PC-9 (cell line): ENCODE data around the gene VSX1. TPM values are rescaled to one million over a fixed set of nuclear protein-coding genes. Genes with fewer than 3 reads are reported as not detected.

Source experiments
- BruUV-seq: library from RNA; stranded (reverse); fragments of 400-500 nt; replicated peaks from 2 replicates; lab custom pipeline; 2021; lab: Mats Ljungman, UMichigan
- CTCF ChIA-PET: fragments of 300-600 bp; sonication (Branson Sonifier 250); formaldehyde crosslinking; loops from one replicate; lab custom pipeline; 2022; ENCODE audit warnings: antibody characterized with exemption; lab: Charles Lee
- POLR2A ChIA-PET: fragments of 300-600 bp; sonication (Branson Sonifier 250); formaldehyde crosslinking; loops from one replicate; lab custom pipeline; 2022; ENCODE audit warnings: antibody characterized with exemption; ENCODE audit not compliant: unreplicated experiment; lab: Charles Lee
- DNase-seq, 2 experiments: peaks; one replicate each; pipeline versions ENCODE4 v3.0.0 to v3.0.0-alpha.2; 2015 to 2022; ENCODE audit warnings: mixed read lengths in 1 of 2
- H2AFZ ChIP-seq: fragments of 200-600 bp; sonication (generic); 2 replicates; pipeline ENCODE4 v1.8.1; 2017; ENCODE audit warnings: antibody characterized with exemption
- H3F3A ChIP-seq: fragments of 200-600 bp; sonication (generic); 2 replicates; pipeline ENCODE4 v1.8.1; 2017; ENCODE audit warnings: antibody characterized with exemption, mild to moderate bottlenecking, low read depth; ENCODE audit not compliant: insufficient read depth
- H3K27ac ChIP-seq: fragments of 200-600 bp; sonication (generic); 2 replicates; pipeline ENCODE4 v1.6.1; 2016; ENCODE audit warnings: mixed run types
- H3K27me3 ChIP-seq: fragments of 200-600 bp; sonication (generic); 2 replicates; pipeline ENCODE4 v1.6.1; 2016; ENCODE audit warnings: low read depth, mixed run types; ENCODE audit not compliant: insufficient read depth
- H3K36me3 ChIP-seq: fragments of 200-600 bp; sonication (generic); 2 replicates; pipeline ENCODE4 v1.6.1; 2016; ENCODE audit warnings: low read depth, mixed run types
- H3K4me1 ChIP-seq: fragments of 200-600 bp; sonication (generic); replicated peaks from 2 replicates; pipeline ENCODE4 v1.6.1; 2016; ENCODE audit warnings: mixed run types; ENCODE audit not compliant: insufficient read depth
- H3K4me2 ChIP-seq: fragments of 200-600 bp; sonication (generic); 2 replicates; pipeline ENCODE4 v1.6.1; 2017; ENCODE audit warnings: mixed run types
- H3K4me3 ChIP-seq: fragments of 200-600 bp; sonication (generic); 2 replicates; pipeline ENCODE4 v1.6.1; 2016; ENCODE audit warnings: mixed run types
- H3K79me2 ChIP-seq: fragments of 200-600 bp; sonication (generic); 2 replicates; pipeline ENCODE4 v1.6.1; 2017; ENCODE audit warnings: low read depth, mixed run types
- H3K9me2 ChIP-seq: fragments of 200-600 bp; sonication (generic); 2 replicates; pipeline ENCODE4 v1.8.1; 2017; ENCODE audit warnings: mild to moderate bottlenecking; ENCODE audit not compliant: insufficient read depth
- H3K9me3 ChIP-seq: fragments of 200-600 bp; sonication (generic); 2 replicates; pipeline ENCODE4 v1.8.1; 2016; ENCODE audit warnings: low read depth; ENCODE audit not compliant: insufficient read depth
- H4K20me1 ChIP-seq: fragments of 200-600 bp; sonication (generic); 2 replicates; pipeline ENCODE4 v1.8.1; 2017; ENCODE audit not compliant: insufficient read depth
- EZH2 ChIP-seq: fragments of 200-600 bp; sonication (generic); IDR thresholded peaks from 2 replicates; pipeline ENCODE4 v1.8.0; 2017; ENCODE audit warnings: antibody characterized with exemption, low read depth
- intact Hi-C: fragments of 100-400 bp; cut with micrococcal nuclease; formaldehyde crosslinking; loops from one replicate; pipeline ENCODE4 v1.10.0; 2022; ENCODE audit not compliant: unreplicated experiment
- total RNA-seq: library from RNA; stranded (reverse); gene quantifications from 2 replicates; pipeline ENCODE4 v1.2.3, GENCODE V29; 2021
- TF ChIP-seq, protein P1 (sequence below): fragments of 200-600 bp; sonication (generic); conservative IDR thresholded peaks from 2 replicates; pipeline ENCODE4 v1.6.1; 2017; ENCODE audit warnings: mixed run types, antibody characterized with exemption, mild to moderate bottlenecking, moderate library complexity

The VSX1 gene
- total RNA-seq, 1 experiment from 2014 or later: 1.5 TPM

DNA sequence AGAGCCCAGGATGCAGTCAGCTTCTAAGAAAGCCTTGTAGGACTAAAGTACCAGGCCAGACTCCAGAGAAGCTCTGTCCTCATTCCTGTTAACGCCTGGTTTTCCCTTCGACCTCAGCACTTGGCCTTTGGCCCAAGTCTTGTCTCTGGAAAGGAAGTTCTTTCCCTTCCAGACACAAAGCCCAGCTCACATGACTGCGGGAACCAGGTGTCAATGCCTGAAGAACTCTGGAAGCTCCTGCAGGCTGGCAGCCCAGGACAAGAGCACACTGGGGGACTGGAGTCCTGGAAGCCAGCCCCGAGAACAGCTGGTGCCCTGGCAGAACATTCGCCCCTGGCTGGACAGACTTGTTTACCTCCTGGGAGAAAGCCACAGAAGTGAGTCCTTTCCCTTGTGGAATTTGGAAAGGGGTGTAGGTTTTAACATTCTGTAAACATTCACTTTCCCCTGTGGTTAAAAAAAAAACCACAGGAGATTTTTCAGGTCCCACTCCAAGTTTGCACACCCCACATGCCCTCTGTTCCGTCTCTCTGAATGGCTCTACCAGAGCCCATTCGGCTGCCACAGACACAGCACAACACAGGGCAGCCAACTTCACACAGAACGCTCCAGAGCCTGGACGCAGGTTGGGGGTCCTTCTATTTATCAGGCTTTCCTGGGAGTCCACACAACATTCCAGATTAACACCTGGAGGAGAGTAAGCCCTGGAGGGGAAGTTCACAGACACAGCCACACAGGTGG lies 42.1 kb downstream of the VSX1 start:
- peaks cover 7% of the 10 kb centered on the region; the same call in 1 of the 2 replicates for H3F3A ChIP-seq
- no peak overlapping the region for H3K27ac ChIP-seq
- no peaks in the 10 kb centered on the region for H3K27me3 ChIP-seq
- H3K79me2 ChIP-seq: no peaks in the 10 kb centered on the region
- no peaks in the 10 kb centered on the region for H4K20me1 ChIP-seq
- BruUV-seq: no TSS peak
- no peaks in the 10 kb centered on the region for H3K36me3 ChIP-seq
- POLR2A ChIA-PET: no interaction called here
- H3K9me3 ChIP-seq: no peaks in the 10 kb centered on the region
- TF ChIP-seq EZH2: no peak
- TF ChIP-seq, protein P1, sequence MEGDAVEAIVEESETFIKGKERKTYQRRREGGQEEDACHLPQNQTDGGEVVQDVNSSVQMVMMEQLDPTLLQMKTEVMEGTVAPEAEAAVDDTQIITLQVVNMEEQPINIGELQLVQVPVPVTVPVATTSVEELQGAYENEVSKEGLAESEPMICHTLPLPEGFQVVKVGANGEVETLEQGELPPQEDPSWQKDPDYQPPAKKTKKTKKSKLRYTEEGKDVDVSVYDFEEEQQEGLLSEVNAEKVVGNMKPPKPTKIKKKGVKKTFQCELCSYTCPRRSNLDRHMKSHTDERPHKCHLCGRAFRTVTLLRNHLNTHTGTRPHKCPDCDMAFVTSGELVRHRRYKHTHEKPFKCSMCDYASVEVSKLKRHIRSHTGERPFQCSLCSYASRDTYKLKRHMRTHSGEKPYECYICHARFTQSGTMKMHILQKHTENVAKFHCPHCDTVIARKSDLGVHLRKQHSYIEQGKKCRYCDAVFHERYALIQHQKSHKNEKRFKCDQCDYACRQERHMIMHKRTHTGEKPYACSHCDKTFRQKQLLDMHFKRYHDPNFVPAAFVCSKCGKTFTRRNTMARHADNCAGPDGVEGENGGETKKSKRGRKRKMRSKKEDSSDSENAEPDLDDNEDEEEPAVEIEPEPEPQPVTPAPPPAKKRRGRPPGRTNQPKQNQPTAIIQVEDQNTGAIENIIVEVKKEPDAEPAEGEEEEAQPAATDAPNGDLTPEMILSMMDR: no peak
- H2AFZ ChIP-seq: no peak overlapping the region
- no peak overlapping the region for H3K4me2 ChIP-seq
- intact Hi-C loops: loop anchor here (2.0 kb wide), 2 partner anchors 17 to 39 kb away; no protein-coding TSS in a partner anchor
- CTCF ChIA-PET: no interaction called here
- H3K9me2 ChIP-seq: no peaks in the 10 kb centered on the region
- DNase-seq: peak; percentile 59 to 71
- H3K4me3 ChIP-seq: no peak overlapping the region
- peaks cover 11% of the 10 kb centered on the region; the same call in 1 of the 2 replicates for H3K4me1 ChIP-seq

GRCh38 chr20:25038591-25039015 lies 43.3 kb downstream of the VSX1 start:
- no peak overlapping the region for H3K27ac ChIP-seq
- no TSS peak for BruUV-seq
- H3K36me3 ChIP-seq: no peaks in the 10 kb centered on the region
- no peaks in the 10 kb centered on the region for H3K9me3 ChIP-seq
- ChIA-PET CTCF (no interaction called here), POLR2A (no interaction called here)
- H3K9me2 ChIP-seq: no peaks in the 10 kb centered on the region
- no peak overlapping the region for H3K4me2 ChIP-seq
- no peaks in the 10 kb centered on the region for H3K79me2 ChIP-seq
- no peak for DNase-seq
- H4K20me1 ChIP-seq: no peaks in the 10 kb centered on the region
- H3K4me3 ChIP-seq: no peak overlapping the region
- H3K4me1 ChIP-seq: peaks cover 11% of the 10 kb centered on the region; the same call in 1 of the 2 replicates
- intact Hi-C loops: no loop called here
- H3K27me3 ChIP-seq: no peaks in the 10 kb centered on the region
- peaks cover 7% of the 10 kb centered on the region; the same call in 1 of the 2 replicates for H3F3A ChIP-seq
- TF ChIP-seq, protein P1: no peak
- no peak for TF ChIP-seq EZH2
- H2AFZ ChIP-seq: no peak overlapping the region

- Histone ChIP-seq H2AFZ (no peak overlapping the region), H3K9me2 (no peaks in the 10 kb centered on the region), H3K27me3 (no peaks in the 10 kb centered on the region), H3K4me2 (no peak overlapping the region), H3F3A (peaks cover 7% of the 10 kb centered on the region; the same call in 1 of the 2 replicates), H3K4me3 (no peak overlapping the region), H3K9me3 (no peaks in the 10 kb centered on the region), H4K20me1 (no peaks in the 10 kb centered on the region), H3K4me1 (peaks cover 11% of the 10 kb centered on the region; the same call in 1 of the 2 replicates), H3K79me2 (no peaks in the 10 kb centered on the region), H3K36me3 (no peaks in the 10 kb centered on the region), H3K27ac (no peak overlapping the region)
- BruUV-seq: no TSS peak
- intact Hi-C loops: no loop called here
- POLR2A ChIA-PET: no interaction called here
- no peak for TF ChIP-seq EZH2
- TF ChIP-seq, protein P1: no peak
- CTCF ChIA-PET: no interaction called here
- no peak for DNase-seq
These were observed 43.9 kb downstream of the VSX1 start for GRCh38 chr20:25038103-25038410.
